Stimulated activated CD4-positive, alpha-beta T cell treated with anti-CD3 and anti-CD28 coated beads, Interleukin-1b, Interleukin-23, amount 100 ng/mL, for 1 hour (primary cell): ENCODE data around the gene KDM5C.

Experiments
- DNase-seq, 2 donors: peaks; one replicate each; pipeline ENCODE4 v3.0.0-alpha.2; 2020; ENCODE audit warnings: low read depth in 2 of 2

The KDM5C gene

DNA sequence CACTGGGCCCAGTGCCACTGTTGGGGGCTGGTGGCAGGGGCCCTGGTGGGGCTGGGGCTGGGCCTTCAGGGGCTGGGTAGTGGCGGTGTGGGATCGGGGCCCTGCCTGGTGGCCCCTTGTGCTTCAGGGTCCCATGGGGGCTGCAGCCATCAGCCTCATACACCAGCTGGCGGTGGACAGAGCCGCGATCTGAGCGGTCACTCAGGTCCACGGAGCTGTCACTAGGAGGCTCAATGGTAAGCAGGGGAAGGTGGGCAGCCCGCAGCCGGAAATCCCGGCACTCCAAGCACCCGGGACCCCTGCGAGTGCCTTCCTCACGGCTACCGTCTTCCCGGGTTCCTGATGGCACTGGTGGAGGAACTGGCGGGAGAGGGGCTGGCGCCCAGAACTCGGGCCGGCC lies 25.5 kb upstream of the KDM5C start:
- DNase-seq = no peak

DNA sequence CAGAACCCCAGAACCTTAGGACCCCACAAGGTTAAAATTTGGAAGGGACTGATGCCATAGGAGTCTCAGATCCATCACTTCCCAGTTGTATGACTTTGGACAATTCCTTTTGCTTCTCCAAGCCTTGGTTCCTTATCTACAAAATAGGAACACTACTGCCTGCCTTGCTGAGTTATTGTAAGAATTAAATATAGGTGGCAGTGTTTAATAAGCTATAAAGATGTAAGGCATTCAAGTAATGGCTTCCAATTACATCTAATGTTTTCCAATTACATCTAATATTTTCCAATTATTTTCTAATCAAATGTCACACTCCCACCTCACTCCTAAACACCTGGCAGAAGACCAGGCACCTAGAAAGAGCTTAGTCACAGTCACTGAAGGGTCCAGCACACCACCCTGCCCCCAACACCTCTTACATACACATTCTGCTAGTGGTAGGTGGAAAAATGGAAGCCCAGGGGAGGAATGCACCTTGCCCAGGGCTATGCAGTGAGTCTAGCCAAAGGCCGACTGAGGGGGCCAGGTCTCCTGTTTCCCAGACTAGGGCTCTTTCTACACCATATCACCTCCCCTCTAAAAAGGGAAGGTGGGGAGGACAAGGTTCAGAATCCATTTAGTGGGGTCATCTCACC lies 24.5 kb upstream of the KDM5C start:
- DNase-seq = no peak

DNA sequence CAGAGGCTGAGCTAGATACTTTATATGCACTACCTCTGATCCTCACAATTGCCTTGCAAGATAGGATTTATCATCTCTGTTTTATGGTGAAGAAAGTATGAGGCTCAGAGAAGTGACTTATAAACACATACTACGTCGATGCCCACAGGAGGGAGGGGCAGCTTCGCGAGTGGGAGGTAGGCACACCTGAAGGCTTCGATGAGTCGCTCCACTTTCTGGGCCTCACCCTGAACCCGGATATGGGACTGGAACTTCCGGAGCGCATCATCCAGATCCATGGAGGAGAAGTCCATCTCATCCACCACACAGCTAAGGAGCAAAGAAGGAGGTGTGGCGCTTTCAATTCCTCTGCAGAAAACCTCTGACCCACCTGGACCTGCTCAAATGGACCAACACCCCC lies 22.9 kb upstream of the KDM5C start:
- DNase-seq = no peak

DNA sequence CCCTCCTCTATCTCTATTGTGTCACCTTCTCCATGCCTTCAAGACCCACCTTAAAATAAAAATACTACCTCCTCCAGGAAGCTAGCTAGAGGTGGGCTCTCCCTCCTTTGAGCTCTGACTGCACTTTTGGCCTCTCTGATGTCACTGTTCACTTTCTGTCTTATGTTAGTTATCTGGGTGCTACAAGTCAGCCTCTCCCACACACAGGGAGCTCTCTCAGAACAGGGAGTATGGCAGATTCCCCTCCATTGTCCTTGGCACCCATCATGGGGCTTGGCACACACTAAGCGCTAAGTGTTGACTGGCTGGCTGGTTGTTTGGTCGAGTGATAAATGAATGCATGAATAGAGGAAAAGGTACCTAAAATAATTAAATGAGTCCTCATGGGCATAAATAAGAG lies 21.2 kb upstream of the KDM5C start:
- DNase-seq = no peak

DNA sequence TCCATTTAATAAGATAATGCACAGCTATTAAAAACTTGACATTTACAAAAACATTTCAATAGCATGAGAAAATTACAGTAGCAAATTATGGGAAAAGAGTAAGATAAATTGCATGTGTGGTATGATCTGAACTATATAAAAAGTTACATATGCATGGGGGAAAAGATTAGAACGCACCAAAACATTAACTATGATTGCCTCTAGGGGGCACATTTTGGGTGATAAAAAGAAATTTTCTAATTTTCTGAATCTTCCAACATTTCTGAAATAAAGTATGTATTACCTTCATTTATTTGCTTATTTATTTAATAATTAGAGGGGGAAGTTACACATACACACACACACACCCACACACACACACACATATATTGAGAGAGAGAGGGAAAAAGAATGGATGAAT lies 19.6 kb upstream of the KDM5C start:
- DNase-seq = no peak

DNA sequence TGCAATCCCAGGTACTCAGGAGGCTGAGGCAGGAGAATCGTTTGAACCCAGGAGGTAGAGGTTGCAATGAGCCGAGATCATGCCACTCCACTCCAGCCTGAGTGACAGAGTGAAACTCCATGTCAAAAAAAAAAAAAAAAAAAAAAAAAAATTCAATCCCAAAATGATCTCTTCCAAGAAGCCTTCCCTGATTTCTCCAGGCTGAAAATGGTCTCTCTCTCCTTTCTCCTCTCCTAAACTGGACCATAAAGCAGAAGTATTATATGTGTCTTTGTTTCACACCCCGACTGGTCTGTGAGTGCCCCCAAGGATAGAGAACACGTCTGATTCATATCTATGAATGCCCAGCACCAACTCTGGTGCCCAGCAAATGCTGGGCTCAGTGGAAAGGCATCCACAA lies 17.3 kb upstream of the KDM5C start:
- no peak for DNase-seq

DNA sequence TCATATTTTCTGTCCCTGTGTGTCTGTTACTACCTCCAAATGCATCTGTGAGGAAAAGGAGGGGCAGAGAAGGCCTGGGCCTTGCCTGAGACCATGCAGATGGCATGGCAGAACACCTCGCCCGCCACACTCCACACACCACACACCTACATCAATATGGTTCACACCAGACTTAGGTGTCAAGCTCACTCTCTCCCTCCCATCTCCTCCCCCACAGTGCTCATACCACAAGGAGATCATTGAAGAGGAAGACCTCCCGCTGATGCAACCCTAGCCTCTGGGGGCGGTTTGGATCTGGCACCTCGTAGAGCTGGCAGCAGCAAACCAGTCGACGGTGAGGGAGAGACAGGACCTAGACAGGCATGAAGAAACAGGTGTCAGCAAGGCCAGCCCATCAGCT lies 16.6 kb upstream of the KDM5C start:
- DNase-seq = no peak

DNA sequence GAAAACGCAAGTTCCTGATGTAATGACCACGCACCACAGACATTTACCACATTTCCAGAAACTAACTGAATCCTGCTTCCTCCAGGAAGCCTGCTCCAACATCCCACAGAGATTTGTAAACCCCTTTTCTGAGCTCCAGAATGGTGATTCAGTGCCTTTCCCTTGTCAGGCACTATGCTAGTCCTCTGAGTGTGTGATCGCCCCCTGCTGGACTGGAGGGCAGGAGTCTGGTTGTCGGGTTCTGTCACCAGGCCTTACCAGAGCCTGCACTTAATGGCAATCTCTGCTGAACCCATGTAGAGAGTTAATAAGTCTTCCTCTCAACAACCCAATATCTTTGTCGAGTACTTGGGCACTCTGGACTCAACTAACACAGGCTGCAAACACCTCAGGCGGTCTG lies 14.5 kb upstream of the KDM5C start:
- no peak for DNase-seq

DNA sequence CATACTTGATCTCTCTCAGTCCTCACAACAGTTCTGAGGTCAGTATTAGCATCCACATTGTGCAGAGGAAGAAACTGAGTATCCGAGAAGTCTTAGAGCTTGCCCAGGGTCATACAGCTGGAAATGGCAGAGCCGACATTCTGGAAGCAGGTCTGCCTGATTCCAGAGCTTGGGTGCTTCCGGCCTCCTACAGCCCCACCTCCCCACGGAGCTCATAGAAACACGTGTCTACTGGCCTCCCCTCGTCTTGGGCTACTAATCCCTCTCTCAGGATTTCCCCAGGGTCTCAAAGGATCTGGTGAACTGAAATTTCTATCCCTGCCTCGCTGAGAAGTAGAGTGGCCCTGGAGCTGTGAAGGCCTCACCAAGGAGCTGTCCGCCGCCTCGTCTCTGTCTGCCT lies 12.0 kb upstream of the KDM5C start:
- no peak for DNase-seq

DNA sequence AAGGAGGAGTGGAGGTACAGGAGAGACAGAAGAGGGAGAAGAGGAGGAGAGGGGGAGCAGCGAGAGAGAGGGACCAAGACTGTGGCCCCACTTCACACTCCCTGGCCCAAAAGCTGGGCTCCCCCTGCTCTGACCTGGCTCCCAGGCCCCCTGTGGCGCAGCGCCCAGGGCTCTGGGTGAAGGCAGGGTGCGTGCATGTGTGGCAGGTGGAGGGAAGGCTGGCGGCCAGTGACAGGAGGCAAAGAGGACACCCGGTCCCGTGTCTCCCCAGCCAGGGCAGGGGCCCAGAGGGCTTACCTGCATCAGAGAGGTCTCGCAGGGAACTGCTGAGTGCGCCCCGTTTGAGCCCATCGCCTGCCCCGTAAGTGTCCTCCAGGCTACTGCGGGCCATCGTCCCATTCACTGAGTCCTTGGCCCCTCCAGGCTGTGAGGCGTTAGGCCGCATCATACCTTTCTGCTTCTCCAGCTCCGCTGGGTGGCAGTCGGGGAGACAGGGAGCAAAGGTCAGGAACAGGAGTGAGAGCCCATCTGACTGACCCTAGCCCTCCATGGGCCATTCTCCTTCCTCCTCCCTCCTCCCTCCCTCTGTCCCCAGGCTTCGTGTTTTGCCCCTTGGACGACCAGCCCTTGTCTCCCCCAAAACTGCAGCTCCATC lies 11.1 kb upstream of the KDM5C start:
- no peak for DNase-seq

DNA sequence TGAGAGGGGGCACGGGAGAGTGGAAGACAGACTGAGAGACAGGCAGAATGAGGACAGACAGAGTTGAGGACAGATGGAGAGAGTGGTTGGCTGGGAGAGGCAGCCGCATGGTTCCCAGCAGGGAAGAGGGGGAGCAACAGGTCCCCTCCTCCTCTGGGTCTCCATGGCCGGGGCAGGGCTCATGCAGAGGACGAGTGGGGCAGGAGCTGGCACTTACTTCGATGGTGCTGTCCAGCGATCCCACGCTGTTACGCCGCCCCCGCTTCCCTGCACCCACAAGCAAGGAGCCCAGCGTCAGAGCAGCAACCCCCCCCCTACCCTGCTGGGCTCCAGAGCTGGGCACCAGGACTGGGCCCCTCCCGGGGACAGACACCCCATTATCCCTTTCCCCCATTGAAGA lies 10.6 kb upstream of the KDM5C start:
- DNase-seq = no peak

DNA sequence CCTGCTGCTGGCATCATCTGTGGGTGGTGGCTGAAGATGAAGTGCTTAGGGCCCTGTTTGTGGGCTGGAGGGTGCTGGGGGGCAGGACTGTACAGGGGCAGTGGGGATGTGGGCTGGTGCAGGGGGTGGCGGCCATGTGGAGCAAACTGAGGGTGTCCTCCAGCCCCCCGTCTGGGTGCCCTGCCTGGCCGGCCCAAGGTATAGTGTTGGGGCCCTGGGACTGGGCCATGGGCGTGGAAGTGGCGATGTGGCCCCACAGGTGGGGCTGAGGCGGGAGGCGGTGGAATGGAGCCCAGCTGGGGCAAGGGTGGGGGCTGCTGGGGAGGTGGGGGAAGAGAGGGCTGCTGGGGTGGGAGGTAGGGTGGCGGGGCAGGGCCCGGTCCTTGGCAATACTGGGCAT lies 9.5 kb upstream of the KDM5C start:
- no peak for DNase-seq

DNA sequence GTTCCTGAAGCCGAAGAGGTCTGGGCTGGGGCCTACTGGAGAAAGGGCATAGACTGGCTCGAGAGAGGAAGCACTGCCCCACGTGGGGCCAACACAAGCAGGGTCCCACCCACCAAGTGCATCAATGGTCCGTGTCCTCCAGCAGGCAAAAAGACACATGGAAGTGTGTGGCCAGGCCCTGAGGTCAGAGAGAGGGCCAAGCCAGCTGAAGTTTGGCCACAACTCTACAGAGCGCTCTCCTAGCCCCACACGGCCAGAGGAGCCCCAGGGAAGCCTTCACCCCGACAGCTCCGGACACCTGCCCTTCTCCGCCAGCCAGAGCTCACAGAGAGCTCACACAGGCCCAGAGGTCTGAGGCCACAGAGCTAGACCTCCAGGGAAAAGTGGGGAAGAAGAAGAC lies 8.5 kb upstream of the KDM5C start:
- no peak for DNase-seq

DNA sequence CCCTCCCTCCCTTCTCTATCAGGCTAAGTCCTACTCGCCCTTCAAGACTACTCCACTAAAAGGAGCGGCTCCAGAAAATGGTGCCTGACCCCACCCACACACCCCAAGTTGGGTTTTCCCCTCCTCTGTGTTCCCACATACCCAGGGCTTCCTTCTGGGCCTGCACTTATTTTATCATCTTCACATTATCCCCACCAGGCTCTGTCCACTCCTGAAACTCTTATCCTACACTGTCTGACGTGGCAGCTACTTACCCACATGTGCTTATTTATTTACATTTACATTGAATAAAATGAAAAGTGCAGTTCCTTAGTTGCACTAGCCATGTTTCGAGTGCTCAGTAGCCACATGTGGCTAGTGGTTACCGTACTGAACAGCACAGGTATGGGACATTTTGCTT lies 5.1 kb upstream of the KDM5C start:
- no peak for DNase-seq

DNA sequence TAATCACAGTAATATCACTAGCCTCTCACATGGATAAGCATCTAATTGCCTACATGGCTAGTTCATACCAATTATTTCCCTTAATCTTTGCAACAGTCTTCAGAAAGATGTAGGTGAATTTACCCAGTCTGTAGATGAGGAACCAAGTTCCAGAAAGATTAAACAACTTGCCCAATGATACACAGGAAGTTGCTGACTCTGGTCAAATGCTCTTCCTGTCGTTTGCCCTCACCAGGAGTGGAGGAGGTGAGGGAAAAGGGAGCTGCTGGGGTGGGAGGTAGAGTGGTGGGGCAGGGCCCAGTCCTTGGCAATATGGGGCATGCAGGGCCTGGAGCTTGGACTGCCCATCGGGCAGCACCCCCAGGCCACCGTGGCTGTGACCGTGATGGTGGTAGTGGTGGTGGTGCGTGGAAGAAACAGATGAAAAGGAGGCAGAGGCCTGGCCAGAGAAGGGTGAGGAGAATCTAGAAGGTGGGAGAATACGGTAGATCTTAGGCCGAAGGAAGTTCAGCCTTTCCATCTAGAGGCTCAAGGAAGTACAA lies 2.3 kb upstream of the KDM5C start:
- DNase-seq = no peak

DNA sequence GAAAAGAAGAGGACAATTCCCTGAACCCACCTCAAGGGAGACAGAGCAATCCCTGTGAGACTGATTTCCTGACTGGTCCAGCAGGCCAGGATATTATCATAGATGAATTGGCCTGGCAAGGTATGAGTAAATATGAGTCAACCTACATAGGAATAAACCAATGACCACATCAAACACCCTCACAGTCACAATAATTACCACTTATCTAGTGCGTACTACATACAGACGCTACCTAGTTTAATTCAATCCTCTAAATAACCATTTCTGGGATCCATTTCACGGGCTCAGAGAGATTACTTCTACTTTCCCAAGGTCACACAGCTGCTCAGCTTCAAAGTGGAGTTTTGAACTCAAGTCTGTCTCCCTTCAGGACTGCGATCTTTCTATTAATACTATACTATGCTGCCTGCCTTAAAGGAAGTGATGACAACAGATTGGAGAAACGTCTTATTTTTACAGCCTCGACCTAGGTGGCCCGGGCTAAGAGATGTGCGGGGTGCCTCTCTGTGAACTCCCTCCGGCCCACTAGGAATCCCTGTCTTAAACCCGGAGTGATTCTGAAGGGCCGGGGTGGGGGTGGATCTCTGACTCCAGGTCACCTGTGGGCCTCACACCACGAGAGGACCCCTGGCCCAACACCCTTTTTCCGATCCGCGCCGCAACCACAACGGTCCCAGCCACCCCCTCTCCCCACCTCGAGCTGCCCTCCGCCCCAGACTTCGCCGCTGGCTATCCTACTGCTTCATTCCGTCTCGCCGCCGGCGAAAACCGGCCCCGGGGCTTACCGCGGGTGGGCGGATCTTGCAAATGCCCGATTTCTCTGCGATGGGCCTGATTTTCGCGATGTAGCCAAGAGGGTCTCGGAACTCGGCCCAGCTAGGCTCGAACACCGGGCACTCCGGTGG lies 800 bp downstream of the KDM5C start:
- no peak for DNase-seq

DNA sequence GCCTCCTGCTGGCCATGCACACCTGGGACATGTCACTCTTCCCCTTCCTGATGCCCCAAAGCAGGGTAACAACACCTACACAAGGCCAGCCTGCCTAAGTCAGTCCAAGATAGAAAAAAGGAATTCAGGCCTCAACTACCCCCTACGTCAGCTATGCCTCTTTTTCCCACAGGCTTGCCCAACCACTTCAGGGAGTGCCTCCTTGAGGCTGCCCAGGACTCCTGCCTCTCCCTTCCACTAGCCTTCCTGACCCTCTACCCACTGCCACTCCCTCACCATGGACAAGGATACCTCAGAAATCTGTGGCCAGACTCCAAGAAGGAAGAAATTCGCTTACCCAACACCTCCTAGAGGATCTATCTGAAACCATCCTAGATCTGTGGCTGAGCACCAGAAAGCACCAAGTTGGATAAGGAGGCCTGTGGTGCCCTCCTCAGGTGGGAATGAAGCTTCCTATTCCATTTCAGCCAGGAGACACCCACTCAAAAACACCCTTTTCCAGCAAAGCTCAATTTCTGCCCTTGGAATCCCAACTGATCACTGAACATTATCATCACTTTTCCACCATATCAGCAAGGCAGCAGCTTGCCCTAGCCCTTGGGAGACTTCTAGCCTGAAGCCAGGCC lies 1.8 kb downstream of the KDM5C start:
- DNase-seq = no peak

DNA sequence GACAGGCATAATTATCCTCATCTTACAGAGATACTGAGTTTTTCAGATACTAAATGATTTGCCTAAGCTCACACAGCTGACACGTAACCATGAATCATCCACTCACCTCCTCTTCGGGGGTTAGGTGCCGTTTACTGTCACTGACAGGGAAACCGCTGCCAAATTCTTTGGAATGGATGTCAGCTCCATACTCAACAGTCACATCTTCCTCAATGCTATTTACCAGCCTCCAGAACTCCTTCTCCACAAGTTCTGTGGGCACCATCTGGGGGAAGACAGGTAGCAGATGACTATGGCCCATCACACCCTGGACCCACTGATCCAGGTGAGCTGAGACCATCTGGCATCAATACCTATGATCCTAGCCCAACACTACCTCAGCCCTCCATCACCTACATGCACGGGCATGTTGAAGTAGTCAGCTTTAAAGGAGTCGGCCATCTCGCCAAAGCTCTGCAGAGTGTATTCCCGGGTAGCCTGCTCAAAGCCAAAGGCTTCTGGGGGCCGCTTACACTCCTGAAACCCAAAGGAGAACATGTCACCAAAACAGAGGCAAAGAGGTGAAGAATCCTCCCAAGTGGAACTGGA lies 13.5 kb downstream of the KDM5C start:
- DNase-seq = no peak

DNA sequence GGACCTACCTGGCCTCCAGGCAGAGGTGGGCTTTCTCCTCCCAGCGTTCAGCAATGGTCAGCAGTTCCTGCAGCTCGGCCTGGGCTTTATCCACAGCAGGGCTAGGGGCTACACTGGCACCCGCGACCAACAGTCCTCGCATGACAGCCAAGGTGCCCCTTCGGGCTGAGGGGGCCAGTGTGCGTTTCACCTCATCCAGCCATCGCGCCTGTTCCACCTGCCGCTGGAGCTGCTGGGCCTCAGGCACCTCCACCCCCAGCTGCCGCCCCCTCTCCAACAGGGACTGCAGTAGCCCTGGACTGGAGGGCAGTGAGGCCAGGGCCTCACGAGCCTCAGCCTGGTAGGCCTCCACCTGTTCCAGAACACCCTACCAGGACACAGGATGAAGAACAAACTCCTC lies 28.3 kb downstream of the KDM5C start:
- DNase-seq = no peak

DNA sequence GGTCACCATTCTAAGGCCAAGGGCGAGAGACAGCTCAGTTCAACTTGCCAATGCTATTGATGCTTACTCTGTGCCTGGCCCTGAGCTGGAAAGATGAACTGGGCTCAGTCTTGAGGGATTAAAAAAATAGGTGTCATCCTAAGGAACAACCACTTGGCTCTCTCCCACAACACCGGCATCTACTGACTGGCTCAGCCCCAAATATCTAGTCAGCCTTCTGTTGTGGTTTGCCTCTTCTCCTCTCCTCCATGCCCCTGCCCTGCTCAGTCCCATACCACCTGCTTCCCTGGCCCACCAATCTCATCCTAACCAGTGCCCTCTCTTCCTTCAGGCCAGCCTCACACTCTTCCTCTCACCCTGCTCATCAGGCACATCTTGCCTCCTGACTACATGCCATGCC lies 29.6 kb downstream of the KDM5C start:
- DNase-seq = no peak

DNA sequence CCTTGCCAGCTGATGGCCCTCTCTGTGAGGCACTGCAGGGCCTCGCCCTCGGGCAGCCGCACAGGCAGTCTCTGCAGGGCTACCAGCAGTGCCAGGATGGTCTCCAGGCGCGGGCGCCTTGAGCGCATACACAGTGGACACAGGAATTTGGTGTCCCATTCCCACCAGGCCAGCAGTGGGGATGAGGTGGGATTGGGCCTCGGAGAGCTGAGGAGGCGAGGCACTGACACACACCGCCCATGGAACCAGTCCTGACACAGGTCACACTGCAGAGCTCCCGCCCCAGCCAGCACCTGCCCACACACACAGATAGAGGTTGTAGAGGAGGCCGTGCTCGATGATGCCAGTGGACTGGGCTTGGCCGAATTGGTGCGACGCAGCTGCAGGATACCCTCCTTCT lies 30.7 kb downstream of the KDM5C start:
- no peak for DNase-seq

DNA sequence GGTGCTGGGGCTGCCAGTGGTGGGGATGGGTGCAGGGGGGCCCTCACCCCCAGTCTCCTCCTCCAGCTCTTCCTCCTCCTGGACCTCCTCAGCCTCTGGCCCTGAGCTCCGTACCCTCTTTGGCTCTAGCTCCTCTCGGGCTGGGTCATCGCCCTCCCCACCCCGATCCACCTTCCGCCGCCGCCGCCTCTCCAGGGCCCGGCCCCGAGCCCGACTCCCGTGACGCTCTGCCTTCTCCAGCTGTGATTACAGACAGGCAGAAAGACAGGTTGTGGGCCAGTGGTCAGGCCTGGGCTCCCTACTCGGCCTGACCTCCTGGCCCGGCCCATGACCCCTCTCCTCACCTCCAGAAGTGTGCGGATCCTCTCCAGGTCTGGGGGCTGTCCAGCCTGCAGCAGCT lies 31.9 kb downstream of the KDM5C start:
- DNase-seq = no peak
